HG02642 (cell line): ENCODE data around the gene LRRC27.

Source experiments
- ATAC-seq: cut with Tn5 transposase; IDR thresholded peaks from one replicate; pipeline ENCODE4 v1.9.1; 2021; ENCODE audit warnings: mild to moderate bottlenecking; ENCODE audit not compliant: unreplicated experiment, poor library complexity

The LRRC27 gene

GRCh38 chr10:132353456-132354355, 21.7 kb downstream of the LRRC27 start:
- ATAC-seq: no peak

GRCh38 chr10:132354356-132355094, 22.5 kb downstream of the LRRC27 start:
- ATAC-seq: no peak

GRCh38 chr10:132355297-132355696, 23.3 kb downstream of the LRRC27 start:
- no peak for ATAC-seq

DNA sequence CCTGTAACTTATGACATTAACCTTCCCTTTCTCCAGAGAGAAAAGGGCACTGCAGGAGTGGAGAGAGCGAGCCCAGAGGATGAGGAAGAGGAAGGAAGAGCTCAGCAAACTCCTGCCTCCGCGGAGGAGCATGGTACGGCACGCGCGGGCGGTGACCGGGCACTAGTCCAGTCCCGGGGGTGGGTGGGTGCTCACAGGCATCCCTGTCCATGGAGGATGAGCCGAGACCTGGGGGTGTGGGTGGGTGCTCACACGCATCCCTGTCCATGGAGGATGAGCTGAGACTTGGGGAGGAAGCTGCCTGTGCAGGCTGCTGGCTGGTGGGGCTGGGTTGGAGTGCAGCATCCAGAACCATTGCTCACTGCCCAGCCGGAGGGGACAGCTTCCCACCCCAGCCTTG, 23.8 kb downstream of the LRRC27 start:
- ATAC-seq: no peak

DNA sequence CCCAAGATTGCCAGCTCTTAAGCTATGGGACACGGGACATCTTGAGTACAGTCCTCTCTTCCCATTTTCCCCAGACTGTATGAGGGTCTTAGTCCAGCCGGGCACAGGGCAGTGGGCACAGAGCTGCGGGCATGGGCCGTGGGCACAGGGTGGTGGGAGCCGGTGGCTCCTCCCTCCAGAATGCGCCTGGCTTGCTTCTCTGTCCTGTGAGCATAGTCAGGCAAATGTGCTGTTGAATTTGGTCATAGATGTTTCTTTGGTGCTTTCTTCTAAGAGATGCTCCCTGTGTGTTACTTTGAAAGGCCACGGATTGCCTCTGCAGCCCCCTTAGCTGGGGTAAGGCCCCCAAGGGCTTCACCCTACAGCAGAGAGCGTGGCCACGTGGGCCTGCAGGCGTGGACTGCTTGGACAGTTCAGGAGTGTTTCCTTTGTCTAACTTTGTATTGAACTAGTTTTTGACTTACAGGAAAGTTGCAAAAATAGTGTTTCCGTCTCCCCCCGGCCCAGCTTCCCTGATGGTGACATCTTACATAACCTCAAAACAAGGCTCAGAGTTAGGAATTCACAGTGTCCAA, 24.7 kb downstream of the LRRC27 start:
- ATAC-seq: no peak

GRCh38 chr10:132357286-132358058, 25.5 kb downstream of the LRRC27 start:
- no peak for ATAC-seq

DNA sequence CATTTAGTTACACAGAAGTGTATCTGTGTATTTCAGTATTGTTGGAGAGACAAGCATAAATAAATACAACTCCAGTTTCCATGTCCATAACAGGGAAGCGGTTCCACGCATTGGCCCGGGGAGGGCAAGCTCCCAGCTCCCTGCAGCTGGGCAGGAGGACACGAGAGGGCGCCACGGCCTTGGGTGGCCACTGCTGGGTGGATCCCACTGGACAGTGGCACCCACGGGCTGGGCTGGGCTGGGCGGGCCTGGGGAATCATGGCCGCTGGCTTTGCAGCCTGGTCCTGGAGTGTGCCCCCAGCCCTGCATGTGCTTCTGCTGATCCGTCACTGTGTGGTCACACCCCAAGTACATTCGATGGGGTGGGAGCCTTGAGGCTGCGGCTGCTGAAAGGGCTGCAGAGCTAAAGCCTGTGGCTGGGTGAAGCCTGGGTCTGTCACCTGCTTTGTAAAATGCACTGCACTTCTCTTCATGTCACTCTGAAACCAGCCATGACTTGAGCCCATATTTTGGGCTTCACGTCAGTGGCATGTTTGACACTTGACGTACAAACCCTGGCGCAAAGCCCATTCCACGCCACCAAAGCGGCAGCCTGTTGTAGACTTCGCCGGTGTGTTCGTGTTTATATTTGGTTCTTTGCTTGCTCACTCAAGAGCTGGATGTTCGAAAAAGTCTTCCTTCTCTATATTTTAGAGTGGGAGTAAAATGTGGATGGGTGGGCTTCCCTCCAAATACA, 27.5 kb downstream of the LRRC27 start:
- no peak for ATAC-seq

DNA sequence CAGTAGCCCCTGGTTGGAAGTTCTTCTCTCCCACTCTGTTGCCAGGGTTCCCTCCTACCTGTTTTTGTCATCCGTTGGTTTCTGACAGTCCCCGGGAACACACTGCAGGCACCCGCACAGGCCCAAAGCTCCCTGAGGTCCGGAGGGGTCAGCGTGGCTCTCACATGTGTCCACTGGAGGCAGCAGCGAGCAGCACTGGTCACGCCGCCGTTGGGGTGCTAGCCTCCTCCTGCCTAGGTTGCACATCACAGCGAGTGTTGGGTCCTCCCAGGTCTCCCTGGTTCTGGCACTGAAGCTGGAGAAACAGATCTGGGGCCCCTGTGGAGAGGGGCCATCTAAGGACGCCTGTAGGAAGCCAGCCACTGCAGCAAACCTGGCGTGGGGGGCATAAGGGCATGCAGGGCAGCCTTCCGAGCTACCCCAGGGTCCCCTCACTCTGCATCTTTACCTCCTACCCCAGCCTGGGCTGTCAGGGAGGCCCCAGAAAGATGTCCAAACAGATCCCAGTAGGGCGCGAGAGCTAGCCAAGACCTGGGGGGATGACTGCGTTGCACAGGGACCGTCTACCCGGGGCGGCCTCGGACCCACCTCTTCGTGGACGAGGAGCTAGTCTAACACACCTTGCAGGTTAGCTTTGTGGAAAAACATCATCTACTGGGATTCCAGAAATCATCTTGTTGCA, 28.9 kb downstream of the LRRC27 start:
- no peak for ATAC-seq

DNA sequence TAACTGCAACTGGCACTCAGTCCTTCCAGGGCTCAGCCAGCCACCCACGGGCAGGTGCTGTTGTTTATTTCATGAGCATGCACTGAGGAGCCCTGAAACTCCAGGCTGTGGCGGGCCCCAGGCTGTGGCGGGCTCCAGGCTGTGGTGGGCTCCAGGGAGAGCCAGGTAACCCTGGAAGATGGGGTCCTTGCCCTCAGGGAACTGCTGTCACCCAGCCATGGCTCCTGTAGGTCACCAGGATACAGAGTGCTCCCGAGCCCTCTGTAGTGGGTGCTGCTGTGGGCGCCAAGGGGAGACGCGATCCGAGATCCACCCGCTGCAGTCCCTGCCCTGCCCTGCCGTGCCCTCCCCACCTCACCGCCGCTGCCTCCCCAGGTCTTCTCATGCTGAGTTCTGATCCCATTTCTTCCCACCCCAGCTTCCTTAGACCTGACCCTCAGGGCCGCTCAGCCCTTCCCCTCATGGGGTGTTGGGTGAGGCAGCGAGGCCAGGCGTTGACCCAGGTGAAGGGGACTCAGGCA, 29.6 kb downstream of the LRRC27 start:
- no peak for ATAC-seq

DNA sequence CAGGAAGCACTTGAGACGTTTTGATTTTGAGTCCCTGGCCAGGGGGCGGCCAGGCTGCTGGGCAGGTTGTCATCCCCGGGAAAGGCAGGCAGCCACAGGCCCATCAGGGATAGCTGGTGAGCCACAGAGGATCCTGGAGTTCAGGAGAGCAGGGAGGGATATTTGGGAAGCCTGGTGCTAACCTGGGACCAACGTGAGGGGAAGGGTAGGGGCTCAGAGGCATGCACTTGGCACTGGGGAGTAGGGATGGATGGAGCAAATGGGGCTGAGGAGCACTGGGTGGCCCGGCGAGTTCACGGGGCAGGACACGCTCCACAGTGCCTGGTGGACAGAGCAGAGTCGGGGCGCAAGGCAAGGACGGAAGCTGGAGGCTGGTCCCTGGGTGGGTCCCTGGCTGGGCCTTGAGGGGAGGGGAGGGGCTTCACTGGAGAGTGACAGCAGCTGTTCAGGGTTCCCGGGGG, 30.2 kb downstream of the LRRC27 start:
- ATAC-seq: no peak

DNA sequence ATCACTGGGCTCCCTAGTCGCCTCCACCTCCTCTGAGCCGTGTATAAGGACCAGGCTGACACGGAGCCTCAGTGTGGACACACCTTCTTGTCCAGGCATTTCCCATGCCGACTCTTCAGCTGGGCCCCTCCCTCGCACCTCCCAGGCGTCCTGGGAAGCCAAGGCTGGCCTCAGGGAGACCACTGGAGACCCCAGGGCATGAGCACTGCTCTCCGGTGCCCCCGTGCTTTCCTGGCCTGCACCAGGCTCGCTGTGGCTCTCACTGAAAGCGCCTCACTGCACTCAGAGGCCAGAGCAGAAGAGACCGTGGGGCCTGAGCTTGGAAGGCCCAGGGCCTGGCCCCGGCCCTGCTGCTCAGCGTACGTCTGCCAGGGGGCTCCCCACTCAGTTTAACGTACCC, 31.4 kb downstream of the LRRC27 start:
- no peak for ATAC-seq

DNA sequence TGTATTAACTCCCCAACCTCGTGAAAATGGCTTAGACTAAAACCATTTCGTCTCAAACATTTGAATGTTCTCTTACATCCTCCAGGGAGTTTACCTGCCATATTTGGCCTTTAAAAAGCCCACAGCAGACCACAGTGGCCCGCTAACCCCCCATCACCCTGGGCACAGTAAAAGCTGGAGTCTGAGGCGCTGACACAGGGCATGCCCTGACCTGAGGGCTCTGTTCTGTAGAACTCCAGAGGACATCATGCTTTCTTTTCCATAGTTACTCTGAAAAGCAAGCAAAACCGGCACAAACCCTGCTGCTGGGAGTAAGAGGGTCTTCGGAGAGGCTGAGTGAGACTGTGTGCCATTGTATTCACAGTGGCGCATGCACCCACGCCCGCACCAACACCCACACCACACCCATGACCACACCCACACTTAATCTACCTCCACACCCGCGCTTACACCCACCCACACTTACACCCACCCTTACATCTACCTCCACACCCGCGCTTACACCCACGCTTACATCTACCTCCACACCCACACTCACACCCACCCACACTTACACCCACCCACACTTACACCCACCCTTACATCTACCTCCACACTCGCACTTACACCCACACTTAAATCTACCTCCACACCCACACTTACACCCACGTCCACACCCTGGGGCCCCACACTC, 32.1 kb downstream of the LRRC27 start:
- no peak for ATAC-seq

GRCh38 chr10:132364594-132364970, 32.6 kb downstream of the LRRC27 start:
- ATAC-seq: no peak

DNA sequence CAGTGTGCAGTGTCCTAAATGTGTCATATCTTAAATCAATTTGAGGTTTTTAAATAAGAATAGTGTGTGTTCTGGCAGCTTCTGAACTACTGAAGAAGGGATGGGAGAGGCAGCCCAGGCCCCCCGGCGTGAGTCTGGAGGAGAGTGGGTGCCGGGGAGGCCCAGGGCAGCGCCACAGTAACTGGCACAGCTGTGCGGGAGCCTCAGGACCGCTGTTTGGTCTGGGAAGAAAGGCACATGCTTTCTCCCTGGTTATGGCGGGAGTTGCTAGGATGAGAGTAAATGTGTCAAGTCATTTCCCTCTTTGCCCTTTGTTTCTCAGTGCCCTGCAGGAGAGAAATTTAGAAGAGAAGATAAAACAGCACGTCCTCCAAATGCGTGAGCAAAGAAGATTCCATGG, 33.1 kb downstream of the LRRC27 start:
- no peak for ATAC-seq

DNA sequence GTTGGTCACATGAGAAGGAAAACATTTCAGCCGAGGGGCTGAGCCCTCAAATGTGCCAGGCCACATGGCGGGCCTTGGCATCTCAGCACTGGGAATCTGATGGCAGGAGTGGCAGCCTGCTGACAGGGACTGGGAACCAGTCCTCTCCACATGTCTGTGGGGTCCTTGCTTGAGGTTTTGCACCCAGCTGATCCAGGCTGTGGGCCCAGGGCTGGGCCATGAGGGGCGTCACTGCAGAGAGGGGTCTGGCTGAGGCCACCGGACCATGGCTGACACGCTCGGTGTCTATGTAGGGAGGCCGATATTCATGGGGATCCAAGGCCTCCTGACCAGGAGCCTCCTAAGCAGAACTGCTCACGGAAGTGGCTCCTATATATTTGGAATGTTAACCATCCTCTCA, 34.0 kb downstream of the LRRC27 start:
- ATAC-seq: no peak

- no peak for ATAC-seq
Measured at GRCh38 chr10:132366499-132366898, 34.5 kb downstream of the LRRC27 start.

GRCh38 chr10:132368391-132368790, 36.4 kb downstream of the LRRC27 start:
- ATAC-seq: no peak

- no peak for ATAC-seq
Measured at GRCh38 chr10:132368881-132369635, 37.1 kb downstream of the LRRC27 start.
